HUES48 (cell line): Measurements from ENCODE around the gene SLC22A31.

Source experiments
- H3K27ac ChIP-seq: one replicate; pipeline ENCODE4 v1.7.0; 2013; ENCODE audit warnings: low read depth, low read length, inconsistent platforms
- H3K27me3 ChIP-seq: 2 replicates; pipeline ENCODE4 v1.6.1; 2013; ENCODE audit warnings: mild to moderate bottlenecking, low read length; ENCODE audit not compliant: control insufficient read depth, insufficient read depth
- H3K36me3 ChIP-seq: 2 replicates; pipeline ENCODE4 v1.6.1; 2013; ENCODE audit warnings: low read length; ENCODE audit not compliant: control insufficient read depth, insufficient read depth
- H3K4me1 ChIP-seq: 2 replicates; pipeline ENCODE4 v1.6.1; 2013; ENCODE audit warnings: mild to moderate bottlenecking, low read length; ENCODE audit not compliant: control insufficient read depth, insufficient read depth
- H3K4me3 ChIP-seq: 2 replicates; pipeline ENCODE4 v1.5.1; 2013; ENCODE audit warnings: mild to moderate bottlenecking, low read depth, low read length
- H3K9ac ChIP-seq: 2 replicates; pipeline ENCODE4 v1.6.1; 2013; ENCODE audit warnings: mild to moderate bottlenecking, low read depth, low read length, moderate library complexity
- H3K9me3 ChIP-seq: 2 replicates; pipeline ENCODE4 v1.6.1; 2013; ENCODE audit warnings: low read length; ENCODE audit not compliant: control insufficient read depth, insufficient read depth

The SLC22A31 gene

DNA sequence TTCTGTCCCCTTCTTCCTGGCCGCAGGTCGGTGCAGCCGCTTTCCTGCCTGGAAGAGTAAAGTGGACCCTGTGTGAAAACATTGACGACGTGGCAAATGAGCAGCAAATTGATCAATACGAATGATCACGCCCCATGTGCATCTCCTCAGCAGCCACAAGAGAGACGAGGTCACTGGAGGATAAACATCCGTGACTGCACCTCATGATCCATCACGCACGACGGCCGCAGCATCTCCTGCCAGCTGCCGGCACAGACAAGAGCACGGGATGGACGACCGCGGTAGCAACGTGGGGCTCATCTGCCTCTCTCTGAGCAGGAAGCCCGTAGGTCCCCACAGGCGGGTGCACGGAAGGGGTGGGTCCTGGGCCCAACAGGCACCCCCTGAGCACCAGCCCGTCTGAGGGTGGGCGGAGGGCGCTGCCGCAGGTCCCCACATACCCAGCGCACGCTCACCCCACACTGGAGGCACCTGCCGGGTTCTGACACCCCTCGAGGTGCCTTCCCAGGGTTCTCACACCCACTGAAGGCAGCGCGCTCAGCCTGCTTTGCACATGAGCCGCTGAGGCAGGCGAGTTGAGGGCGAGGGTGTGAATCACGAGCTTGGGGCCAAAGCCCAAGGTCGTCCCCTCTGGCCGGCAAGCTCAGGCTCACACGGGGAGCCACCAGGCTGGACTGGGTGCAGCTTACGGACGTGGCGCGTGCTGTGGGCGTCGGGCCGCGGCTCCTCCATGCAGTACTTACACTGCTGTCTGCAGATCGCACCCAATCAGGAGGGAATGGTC is 41.1 kb downstream of the SLC22A31 start:
- no peak overlapping the region for H3K27ac ChIP-seq
- H3K9ac ChIP-seq = no peak overlapping the region
- no peaks in the 10 kb centered on the region for H3K27me3 ChIP-seq
- no peak overlapping the region for H3K4me3 ChIP-seq
- H3K36me3 ChIP-seq = no peaks in the 10 kb centered on the region
- H3K9me3 ChIP-seq = no peaks in the 10 kb centered on the region; the same call in none of the 2 replicates
- H3K4me1 ChIP-seq = no peaks in the 10 kb centered on the region

DNA sequence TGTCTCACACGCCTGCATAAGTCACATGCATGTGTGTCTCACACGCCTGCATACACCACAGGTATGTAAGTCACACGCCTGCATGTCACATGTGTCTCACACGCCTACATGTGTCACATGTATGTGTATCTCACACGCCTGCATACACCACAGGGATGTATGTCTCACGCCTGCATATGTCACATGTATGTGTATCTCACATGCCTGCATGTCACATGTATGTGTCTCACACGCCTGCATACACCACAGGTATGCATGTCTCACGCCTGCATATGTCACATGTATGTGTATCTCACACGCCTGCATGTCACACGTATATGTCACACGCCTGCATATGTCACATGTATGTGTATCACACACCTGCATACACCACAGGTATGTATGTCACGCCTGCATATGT is 42.6 kb downstream of the SLC22A31 start:
- Histone ChIP-seq H3K4me3 (no peak overlapping the region), H3K9ac (no peak overlapping the region), H3K36me3 (no peaks in the 10 kb centered on the region), H3K9me3 (no peaks in the 10 kb centered on the region; the same call in none of the 2 replicates), H3K27me3 (no peaks in the 10 kb centered on the region), H3K4me1 (no peaks in the 10 kb centered on the region), H3K27ac (no peak overlapping the region)

DNA sequence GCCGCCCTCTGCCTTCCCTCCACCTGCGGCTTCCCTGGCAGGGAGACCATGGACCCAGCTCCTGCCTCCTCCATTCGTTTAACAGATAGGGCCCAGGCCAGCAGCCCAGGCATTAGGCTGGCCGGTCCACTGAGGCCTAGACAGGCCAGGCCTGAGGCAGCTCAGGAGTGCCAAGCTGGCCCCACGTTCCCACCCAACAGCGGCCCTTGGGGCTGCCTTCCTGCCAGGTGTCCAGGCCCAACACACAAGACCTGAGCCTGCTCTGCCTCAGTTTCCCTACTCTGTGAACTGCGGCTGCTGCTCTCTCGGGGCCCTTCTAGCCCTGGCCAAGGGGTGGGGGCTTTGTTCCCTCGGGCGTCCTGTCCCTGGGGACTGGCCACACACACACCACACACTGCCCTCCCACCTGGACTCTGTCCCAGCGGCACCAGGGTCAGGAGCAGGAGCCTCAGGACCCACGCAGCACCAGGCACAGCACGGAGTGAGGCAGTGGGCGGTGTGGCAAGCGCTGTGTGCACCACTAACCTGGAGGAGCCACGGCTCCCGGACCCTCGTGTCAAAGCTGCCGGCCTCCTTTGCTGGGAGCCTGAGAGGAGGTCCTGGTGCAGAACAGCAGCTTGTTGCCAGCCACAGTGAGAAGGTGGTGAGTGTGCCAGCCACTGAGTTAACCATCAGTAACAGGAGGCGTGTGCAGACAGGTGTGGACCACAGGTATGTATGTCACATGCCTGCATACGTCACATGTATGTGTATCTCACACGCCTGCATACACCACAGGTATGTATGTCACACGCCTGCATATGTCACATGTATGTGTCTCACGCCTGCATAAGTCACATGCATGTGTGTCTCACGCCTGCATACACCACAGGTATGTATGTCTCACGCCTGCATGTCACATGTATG is 43.3 kb downstream of the SLC22A31 start:
- no peak overlapping the region for H3K4me3 ChIP-seq
- no peaks in the 10 kb centered on the region for H3K36me3 ChIP-seq
- H3K27ac ChIP-seq = no peak overlapping the region
- no peak overlapping the region for H3K9ac ChIP-seq
- H3K9me3 ChIP-seq = no peaks in the 10 kb centered on the region; the same call in none of the 2 replicates
- no peaks in the 10 kb centered on the region for H3K4me1 ChIP-seq
- H3K27me3 ChIP-seq = no peaks in the 10 kb centered on the region

DNA sequence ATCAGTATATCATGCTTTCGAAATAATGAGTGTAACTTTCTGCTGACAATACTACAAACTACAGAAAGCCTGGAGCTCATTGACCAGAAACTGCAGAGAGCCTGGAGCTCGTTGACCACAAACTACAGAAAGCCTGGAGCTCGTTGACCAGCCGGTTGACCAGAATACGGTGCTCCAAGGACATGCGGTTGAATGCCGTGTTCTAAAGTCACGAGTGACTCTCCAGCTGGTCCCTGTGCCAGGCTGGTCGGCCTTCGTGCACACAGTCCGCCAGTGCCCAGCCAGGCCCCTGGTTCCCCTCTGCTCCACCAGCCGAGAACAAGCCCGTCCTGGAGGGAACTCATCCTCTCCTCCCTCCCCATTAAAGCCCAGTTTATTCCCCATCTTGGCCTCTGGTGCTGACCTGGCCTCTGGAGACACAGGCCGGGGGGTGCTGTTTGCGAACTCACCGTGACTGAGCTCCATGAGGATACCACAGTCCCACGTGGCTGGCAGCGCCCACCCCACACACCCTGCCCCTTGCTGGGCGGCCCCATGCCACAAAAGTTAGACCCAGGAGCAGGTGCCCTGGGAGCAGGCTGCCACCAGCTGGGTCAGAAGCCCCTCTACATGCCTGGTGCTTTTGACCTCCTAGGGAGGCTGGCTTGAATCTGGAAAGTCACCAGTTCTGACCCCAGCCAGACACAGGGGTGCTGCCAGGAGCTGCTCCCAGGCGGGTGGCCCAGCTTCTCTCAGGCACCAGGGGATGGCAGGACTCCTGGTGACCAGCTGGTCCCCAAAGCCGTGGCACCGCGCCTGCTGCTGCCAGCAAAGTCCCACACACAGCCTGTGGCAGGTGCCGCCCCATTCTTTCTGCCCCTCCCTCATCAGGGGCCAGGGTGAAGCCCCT is 44.2 kb downstream of the SLC22A31 start:
- Histone ChIP-seq H3K9me3 (no peaks in the 10 kb centered on the region; the same call in none of the 2 replicates), H3K9ac (no peak overlapping the region)

DNA sequence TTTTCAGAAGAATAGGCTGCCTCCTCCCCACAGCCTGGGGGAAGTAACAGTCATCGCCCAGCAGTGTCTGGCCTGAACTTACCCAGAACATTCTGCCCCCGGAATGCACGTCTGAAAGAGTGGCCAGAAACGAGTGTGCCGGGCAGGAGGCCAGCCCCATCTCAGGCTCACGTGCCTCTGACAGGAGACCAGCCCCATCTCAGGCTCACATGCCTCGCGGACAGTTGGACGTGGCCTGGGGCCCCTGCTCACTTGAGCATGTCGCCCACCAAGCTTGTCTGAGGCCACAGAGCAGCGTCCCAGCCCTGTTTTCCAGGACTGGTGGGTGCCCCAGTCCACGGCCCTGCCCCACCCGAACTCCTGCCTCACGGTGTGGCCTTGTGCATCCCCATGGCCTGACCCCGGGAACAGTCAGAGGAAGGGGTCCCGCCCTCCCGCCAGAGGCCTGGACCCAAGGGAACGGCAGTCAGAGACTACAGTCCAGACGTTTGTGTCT is 45.1 kb downstream of the SLC22A31 start:
- Histone ChIP-seq H3K9ac (no peak overlapping the region), H3K27me3 (no peaks in the 10 kb centered on the region), H3K27ac (no peak overlapping the region), H3K4me1 (no peaks in the 10 kb centered on the region), H3K36me3 (peaks cover 10% of the 10 kb centered on the region; the same call in 1 of the 2 replicates), H3K9me3 (no peaks in the 10 kb centered on the region; the same call in none of the 2 replicates), H3K4me3 (no peak overlapping the region)

More for the DNA sequence above, 44.2 kb downstream of the SLC22A31 start:
- Histone ChIP-seq H3K27me3 (no peaks in the 10 kb centered on the region), H3K27ac (no peak overlapping the region), H3K36me3 (peaks cover 2% of the 10 kb centered on the region; the same call in 1 of the 2 replicates), H3K4me3 (no peak overlapping the region), H3K4me1 (no peaks in the 10 kb centered on the region)

DNA sequence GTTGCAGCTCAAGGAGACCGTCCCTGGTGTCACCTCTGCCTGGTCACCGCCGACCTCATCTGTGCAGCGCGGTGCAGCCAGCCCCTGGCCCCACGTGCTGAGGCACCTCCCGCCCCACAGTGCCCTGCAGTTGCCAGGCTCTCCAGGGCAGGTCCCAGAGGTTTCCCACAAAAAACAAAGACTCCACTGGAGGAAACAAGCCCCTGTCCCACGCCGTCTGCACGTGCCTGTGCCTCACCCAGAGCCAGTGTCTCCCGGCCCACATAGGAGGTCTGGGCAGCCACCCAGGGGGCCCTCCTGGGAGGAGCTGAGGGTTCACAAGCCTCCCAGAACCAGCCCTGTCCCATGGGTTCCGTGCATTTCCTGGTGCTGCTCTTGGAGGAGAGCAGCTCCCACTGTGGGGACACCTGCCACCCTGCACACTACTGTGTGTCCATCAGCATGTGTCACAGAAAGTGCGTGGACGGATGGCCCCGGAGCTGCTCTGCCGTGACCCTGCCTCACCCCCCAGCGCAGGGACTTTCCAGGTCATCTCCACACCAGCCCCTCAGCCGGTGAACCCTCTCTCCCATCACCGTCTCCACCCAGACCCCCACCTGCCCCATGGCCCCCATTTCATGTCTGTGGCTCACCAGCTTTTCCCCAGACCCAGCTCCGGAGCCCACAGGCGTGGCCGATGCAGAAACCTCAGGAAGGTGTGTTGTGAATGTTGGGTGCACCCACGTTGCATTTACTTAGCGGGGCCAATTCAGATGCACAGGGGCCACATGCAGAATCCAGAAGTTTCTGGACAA is 45.8 kb downstream of the SLC22A31 start:
- H3K4me3 ChIP-seq = no peak overlapping the region
- no peak overlapping the region for H3K27ac ChIP-seq
- H3K9ac ChIP-seq = no peak overlapping the region
- H3K36me3 ChIP-seq = peaks cover 16% of the 10 kb centered on the region
- peaks cover 6% of the 10 kb centered on the region for H3K9me3 ChIP-seq
- H3K4me1 ChIP-seq = no peaks in the 10 kb centered on the region
- H3K27me3 ChIP-seq = no peaks in the 10 kb centered on the region

DNA sequence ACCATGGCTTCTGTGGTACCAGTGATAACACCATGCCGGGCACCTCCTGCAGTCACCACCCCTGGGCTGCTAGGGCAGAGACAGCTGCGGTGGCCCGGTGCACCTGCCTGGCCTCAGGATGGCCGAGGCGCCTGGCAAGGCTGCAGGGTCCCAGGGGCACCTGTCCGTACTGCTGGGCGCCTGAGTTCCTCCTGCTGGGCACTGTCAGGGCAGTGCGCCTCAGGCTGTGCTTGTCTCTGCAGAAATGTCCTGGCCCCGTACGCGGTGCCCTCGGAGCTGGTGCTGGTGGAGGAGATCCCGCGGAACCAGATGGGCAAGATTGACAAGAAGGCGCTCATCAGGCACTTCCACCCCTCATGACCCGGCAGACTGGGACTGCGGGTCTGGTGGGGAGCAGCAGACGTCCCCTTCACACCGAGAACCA is 46.5 kb downstream of the SLC22A31 start:
- Histone ChIP-seq H3K9ac (no peak overlapping the region), H3K27ac (no peak overlapping the region), H3K4me1 (no peaks in the 10 kb centered on the region), H3K36me3 (peaks cover 21% of the 10 kb centered on the region), H3K4me3 (no peak overlapping the region), H3K27me3 (no peaks in the 10 kb centered on the region), H3K9me3 (peaks cover 13% of the 10 kb centered on the region)

DNA sequence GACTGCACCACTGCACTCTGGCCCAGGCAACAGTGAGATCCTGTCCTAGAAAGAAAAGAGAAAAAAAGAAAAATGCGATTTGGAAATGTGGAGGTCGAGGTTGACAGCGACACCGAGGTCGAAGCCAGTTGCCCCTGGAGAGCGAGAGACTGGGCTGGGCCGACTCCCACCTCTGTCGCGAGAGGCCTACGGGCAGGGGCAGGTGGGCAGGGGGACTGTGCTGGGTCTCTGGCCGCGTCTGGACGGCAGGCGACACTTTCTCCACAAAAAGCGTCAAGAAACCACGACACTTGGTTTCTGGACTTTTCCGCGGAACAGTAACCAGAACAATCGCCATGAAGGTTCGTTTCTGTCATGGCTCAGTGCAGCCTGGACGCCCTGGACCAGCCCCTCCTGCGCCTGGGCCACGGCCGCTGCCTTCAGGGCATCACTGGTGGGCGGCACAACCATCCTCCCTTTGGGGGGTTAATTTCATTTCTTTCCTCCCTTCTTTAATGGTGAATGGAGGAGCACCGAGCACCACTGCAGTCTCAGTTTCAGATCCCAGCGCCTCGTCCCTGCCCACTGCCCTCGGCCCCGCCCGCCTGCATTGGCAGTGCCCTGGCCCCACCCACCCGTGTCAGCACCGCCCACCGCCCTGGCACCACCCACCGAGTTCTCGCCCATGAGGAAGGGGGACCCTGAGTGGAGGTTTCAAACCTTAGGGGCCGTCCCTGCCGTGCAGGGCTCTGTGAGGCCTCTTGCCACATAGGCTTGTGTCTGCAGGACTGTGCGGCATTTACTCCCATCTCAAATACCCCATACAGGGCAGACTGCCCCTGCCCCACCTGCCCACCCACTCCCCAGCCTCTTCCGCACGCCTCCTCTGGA is 47.3 kb downstream of the SLC22A31 start:
- H3K9me3 ChIP-seq = peaks cover 19% of the 10 kb centered on the region
- no peak overlapping the region for H3K9ac ChIP-seq
- no peaks in the 10 kb centered on the region for H3K27me3 ChIP-seq
- no peak overlapping the region for H3K4me3 ChIP-seq
- no peak overlapping the region for H3K27ac ChIP-seq
- no peaks in the 10 kb centered on the region for H3K4me1 ChIP-seq
- H3K36me3 ChIP-seq = peaks cover 21% of the 10 kb centered on the region

DNA sequence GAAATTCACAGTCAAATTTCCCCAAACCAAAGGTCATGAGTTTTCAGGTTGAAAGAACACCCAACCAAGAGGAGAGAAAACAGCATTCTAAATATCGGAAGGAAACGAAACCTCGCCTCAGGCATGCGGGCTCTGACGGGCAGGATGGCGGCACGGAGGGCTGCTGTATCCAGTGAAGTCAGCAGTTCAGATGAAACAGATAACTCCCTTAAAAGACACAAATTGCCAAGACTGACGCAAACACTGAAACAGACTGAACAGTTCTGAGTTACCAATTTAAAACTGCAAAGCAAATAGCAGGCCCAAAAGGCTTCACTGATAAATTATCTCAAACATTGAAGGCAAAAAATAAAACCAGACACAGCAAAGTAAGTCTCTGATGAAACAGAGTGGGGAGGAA is 49.4 kb downstream of the SLC22A31 start:
- Histone ChIP-seq H3K9me3 (peaks cover 19% of the 10 kb centered on the region), H3K27me3 (no peaks in the 10 kb centered on the region), H3K27ac (no peak overlapping the region), H3K4me1 (no peaks in the 10 kb centered on the region), H3K9ac (no peak overlapping the region), H3K36me3 (peaks cover 24% of the 10 kb centered on the region), H3K4me3 (no peak overlapping the region)
